ENCODE measurements around the gene MAGEA9B. TPM values are rescaled to one million over a fixed set of nuclear protein-coding genes. Genes with fewer than 3 reads are reported as not detected.
"Not testable (repeated sequence)": the region's sequence is repeated elsewhere in the genome, so short reads cannot be mapped to it uniquely, and the experiment has no call there.

The MAGEA9B gene, protein sequence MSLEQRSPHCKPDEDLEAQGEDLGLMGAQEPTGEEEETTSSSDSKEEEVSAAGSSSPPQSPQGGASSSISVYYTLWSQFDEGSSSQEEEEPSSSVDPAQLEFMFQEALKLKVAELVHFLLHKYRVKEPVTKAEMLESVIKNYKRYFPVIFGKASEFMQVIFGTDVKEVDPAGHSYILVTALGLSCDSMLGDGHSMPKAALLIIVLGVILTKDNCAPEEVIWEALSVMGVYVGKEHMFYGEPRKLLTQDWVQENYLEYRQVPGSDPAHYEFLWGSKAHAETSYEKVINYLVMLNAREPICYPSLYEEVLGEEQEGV
- not detected for total RNA-seq

DNA sequence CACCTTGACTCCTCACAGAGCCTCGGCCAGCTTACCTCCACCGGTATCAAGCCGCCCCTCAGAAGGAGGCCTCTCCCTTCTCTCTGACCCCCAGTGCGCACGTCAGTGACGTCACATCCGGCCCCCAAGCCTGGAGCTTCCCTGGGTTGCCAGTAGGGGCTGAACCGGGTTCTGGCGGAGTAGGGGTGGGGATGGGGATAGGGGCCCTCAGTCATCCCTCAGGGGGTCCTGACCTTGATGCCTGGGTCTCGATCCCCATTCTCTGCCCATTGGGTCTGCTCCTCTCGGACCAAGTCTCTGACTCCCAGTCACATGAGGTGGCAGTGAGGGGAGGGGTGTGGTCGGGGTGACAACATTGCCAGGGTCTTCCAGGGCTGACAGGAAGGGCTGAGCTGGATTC, at the start of gene MAGEA9B:
Gene MAGEA9B (minus strand): TSS at position 101 of the 400 bp plus-strand sequence. CDS start 4,280 bp downstream, outside the sequence.
- H3K4me1 ChIP-seq (ENCODE audit: insufficient read depth, low read length); H3K4me3 ChIP-seq (ENCODE audit: low read length); H3K27me3 ChIP-seq (ENCODE audit: insufficient read depth, low read length); H3K9me3 ChIP-seq (ENCODE audit: low read depth, low read length): not testable (repeated sequence)

DNA sequence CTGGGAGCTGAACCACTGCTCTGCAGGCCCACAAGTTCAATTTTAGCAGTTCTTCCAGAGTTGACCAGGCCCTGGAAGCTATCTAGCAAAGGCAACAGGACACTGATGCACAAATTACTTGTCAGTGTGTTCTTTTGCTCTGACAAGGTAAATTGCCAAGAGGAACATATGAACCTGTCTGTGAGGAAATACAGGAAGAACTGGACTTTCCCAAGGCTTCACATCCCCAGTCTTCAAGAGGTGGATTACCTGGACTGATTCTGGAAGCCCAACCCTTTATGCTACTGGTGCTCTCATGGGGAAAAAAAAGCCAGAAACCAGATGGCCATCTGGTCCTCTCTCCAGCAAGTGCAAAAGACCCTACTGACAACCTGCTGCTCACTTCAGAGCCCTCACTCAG, 46.3 kb upstream of the MAGEA9B start:
- Histone ChIP-seq H3K9me3 (ENCODE audit: low read depth, low read length) (no peaks in the 10 kb centered on the region), H3K4me3 (ENCODE audit: low read length) (no peak overlapping the region), H3K4me1 (ENCODE audit: insufficient read depth, low read length) (peaks cover 16% of the 10 kb centered on the region), H3K27me3 (ENCODE audit: insufficient read depth, low read length) (no peaks in the 10 kb centered on the region)

DNA sequence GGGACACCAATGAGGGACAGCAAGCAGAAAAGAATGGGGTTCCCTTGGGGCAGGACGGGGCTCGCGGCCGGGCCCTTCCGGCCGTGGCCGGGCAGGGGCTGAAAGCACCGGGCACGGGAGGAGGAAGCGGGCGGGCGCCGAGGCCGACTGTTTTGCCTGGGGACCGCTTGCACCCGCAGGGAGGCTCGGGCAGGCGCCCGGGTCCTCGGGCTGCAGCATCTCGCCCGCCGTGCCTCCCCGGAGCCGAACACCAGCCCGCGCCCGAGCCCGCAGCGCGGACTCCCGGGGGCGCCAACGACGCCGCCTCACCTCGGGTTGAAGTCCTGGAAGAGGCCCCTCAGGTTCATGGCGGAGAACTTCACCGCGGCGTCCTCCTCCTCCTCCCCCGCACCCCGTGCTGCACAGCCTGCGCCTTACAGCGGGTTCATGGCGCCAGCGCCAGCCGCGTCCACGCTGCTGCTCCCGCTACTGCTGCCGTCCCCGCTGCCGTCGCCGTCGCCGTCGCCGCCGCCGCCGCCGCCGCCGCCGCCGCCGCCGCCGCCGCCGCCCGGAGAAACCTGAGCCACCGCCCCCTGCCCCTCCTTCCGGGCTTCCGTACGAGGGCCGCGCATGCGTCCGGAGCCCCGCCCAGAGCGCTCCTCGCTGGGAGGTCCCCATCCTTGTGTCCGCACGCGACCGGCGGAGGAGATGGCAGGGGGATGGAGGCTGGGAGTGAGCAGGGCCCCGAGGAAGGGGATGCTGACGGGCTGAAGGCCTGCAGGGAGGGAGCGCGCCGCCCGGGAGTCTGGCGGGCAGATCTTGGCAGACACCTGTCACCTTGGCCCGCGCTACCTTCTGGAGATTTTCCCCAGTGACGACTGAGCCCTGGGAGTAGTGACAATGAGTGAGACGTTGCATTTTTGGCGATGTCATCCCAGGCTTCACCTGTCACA, 44.2 kb upstream of the MAGEA9B start, which contains the start of gene TMEM185A:
Gene TMEM185A (minus strand): TSS at position 559 of the 932 bp plus-strand sequence. CDS start 212 bp downstream, at position 347.
- Histone ChIP-seq H3K4me3 (ENCODE audit: low read length) (peak within 1 kb of the TSS; percentile 56), H3K27me3 (ENCODE audit: insufficient read depth, low read length) (no peaks in the 10 kb centered on the region), H3K9me3 (ENCODE audit: low read depth, low read length) (no peaks in the 10 kb centered on the region), H3K4me1 (ENCODE audit: insufficient read depth, low read length) (peaks cover 16% of the 10 kb centered on the region)

DNA sequence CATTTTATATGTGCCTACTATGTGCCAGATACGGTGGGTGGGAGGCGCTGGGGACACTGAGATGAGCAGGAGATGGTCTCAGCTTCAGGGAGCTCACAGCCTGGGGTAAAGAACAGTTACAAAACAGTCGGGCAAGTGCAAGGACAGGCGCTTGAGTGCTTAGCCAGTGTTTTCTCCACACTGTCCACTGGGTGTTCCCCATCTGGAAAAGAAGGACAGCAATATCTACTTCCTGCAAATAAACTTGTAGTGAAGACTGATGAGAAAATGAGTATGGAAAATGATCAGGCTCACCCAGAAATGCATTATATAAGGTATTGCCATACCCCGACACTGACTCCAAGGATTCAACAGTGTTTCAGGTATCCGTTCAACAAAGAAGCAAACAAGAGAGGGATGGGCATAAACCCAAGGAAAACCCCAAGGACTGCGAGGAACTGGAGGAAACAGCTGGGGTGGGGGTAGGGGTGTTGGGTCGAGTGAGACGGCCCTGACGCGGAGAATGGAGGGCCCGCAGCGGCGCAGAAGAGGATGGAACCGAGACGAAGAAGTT, 43.5 kb upstream of the MAGEA9B start:
- peak overlapping the region; percentile 56 for H3K4me3 ChIP-seq (ENCODE audit: low read length)
- no peaks in the 10 kb centered on the region for H3K9me3 ChIP-seq (ENCODE audit: low read depth, low read length)
- peaks cover 16% of the 10 kb centered on the region for H3K4me1 ChIP-seq (ENCODE audit: insufficient read depth, low read length)
- H3K27me3 ChIP-seq (ENCODE audit: insufficient read depth, low read length): no peaks in the 10 kb centered on the region

DNA sequence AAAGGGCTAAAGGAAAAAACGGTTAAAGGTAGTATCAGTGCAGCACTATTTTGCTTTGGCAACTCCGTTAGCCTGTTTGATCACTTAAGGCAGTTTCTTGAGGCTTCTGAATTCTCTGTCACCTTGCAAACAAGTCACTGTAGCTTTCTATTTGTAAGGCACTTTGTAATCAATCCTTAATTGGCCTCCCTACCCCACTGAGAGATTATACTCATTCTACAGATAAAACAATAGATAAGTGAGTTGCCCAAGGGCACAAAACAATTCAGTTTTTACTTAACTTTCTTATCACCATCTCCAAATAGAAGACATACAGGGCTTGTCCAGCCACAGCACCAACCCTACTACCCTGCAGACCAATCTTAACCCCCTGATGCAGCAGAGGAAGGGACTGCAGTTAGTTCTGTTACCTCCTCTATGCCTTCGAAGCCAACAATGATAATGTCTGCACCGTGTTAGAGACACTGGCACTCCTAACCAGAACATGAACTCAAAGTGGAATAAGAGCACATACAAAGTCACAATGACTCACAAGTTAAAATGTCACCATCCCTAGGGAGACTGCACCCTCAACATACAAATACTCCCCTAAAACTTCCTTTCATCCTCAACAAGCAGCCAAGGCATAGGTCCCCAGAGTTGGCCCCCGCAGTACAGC, 42.6 kb upstream of the MAGEA9B start:
- no peak overlapping the region for H3K4me3 ChIP-seq (ENCODE audit: low read length)

DNA sequence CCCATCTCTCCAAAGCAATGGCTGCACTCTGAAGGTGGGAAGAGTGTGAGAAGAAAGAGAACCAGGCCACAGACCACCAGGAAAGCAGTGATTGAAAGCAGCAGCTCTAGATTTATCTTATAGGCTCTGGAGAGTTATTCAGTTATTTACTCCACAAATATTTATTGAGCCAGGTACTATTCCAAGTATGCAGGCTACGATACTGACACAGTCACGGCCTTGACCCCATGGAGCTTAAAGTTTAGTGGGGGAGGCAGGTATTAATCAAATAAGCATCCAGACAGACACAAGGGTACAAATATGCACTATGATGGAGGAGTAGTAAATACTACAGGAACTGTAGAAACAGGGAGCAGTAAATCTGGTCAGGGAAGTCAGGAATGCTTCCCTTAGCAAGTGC, 41.5 kb upstream of the MAGEA9B start:
- Histone ChIP-seq H3K9me3 (ENCODE audit: low read depth, low read length) (no peaks in the 10 kb centered on the region), H3K4me1 (ENCODE audit: insufficient read depth, low read length) (peaks cover 16% of the 10 kb centered on the region), H3K4me3 (ENCODE audit: low read length) (no peak overlapping the region), H3K27me3 (ENCODE audit: insufficient read depth, low read length) (no peaks in the 10 kb centered on the region)

More for the DNA sequence above, 42.6 kb upstream of the MAGEA9B start:
- no peaks in the 10 kb centered on the region for H3K9me3 ChIP-seq (ENCODE audit: low read depth, low read length)
- no peaks in the 10 kb centered on the region for H3K27me3 ChIP-seq (ENCODE audit: insufficient read depth, low read length)
- H3K4me1 ChIP-seq (ENCODE audit: insufficient read depth, low read length): peaks cover 16% of the 10 kb centered on the region

DNA sequence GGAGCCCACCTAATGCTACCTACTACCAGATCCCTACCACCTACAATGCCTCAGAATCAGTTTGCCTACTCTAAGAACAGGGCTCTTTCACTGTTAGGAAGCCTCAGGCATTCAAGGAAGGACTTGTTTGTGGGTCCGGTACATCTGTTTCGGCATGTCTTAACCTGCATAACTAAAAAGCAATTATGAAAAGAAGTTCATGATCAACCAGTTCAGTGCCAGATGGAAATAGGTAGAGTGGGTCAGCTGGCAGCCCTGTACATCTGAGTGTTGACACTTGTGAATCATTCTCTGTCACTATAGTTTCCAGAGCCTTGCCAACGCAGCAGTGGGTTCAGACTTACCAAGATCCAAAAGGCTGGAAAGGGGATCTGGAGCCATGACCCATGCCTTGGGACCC, 41.0 kb upstream of the MAGEA9B start:
- H3K9me3 ChIP-seq (ENCODE audit: low read depth, low read length): no peaks in the 10 kb centered on the region
- no peak overlapping the region for H3K4me3 ChIP-seq (ENCODE audit: low read length)
- peaks cover 16% of the 10 kb centered on the region for H3K4me1 ChIP-seq (ENCODE audit: insufficient read depth, low read length)
- no peaks in the 10 kb centered on the region for H3K27me3 ChIP-seq (ENCODE audit: insufficient read depth, low read length)

DNA sequence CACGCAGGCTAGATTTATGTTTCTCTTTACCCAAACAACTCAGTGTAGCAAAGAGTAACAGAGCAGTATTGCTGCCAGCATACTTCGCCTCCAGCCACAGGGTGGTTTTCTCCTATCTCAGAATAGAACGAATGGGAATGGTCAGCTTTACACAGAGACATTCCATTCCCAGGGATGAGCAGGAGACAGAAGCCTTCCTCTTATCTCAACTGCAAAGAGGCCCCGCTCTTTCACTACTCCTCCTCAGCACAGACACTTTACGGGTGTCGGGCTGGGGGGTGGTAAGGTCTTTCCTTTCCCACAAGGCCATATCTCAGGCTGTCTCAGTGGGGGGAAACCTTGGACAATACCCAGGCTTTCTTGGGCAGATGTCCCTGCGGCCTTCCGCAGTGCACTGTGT, 39.6 kb upstream of the MAGEA9B start:
- H3K4me1 ChIP-seq (ENCODE audit: insufficient read depth, low read length): peaks cover 13% of the 10 kb centered on the region
- not testable (repeated sequence) for H3K27me3 ChIP-seq (ENCODE audit: insufficient read depth, low read length); H3K4me3 ChIP-seq (ENCODE audit: low read length); H3K9me3 ChIP-seq (ENCODE audit: low read depth, low read length)

DNA sequence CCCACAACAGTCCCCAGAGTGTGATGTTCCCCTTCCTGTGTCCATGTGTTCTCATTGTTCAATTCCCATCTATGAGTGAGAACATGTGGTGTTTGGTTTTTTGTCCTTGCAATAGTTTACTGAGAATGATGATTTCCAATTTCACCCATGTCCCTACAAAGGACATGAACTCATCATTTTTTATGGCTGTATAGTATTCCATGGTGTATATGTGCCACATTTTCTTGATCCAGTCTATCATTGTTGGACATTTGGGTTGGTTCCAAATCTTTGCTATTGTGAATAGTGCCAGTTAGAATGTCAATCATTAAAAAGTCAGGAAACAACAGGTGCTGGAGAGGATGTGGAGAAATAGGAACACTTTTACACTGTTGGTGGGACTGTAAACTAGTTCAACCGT, 32.4 kb upstream of the MAGEA9B start:
- not testable (repeated sequence) for H3K27me3 ChIP-seq (ENCODE audit: insufficient read depth, low read length); H3K4me1 ChIP-seq (ENCODE audit: insufficient read depth, low read length); H3K4me3 ChIP-seq (ENCODE audit: low read length); H3K9me3 ChIP-seq (ENCODE audit: low read depth, low read length)

DNA sequence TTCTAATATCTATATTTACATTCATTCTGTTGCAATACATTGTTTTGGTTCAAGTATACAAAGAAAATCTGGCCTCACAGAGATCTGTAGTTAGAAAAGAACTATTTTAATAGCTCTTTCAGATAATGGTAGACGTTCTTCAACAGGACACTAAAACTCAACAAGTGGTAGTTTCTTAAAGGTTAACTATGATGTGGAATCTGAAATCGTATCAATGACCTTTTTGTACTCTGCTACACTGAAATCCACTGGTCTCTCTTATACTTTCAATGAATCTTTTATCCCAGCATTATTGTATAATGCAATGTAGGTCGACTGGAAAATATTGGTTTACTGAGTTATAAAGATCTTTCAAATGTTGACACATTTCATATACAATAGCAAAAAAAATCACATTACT, 31.6 kb upstream of the MAGEA9B start:
- H3K9me3 ChIP-seq (ENCODE audit: low read depth, low read length): no peaks in the 10 kb centered on the region
- no peak overlapping the region for H3K4me3 ChIP-seq (ENCODE audit: low read length)
- no peaks in the 10 kb centered on the region for H3K4me1 ChIP-seq (ENCODE audit: insufficient read depth, low read length)

DNA sequence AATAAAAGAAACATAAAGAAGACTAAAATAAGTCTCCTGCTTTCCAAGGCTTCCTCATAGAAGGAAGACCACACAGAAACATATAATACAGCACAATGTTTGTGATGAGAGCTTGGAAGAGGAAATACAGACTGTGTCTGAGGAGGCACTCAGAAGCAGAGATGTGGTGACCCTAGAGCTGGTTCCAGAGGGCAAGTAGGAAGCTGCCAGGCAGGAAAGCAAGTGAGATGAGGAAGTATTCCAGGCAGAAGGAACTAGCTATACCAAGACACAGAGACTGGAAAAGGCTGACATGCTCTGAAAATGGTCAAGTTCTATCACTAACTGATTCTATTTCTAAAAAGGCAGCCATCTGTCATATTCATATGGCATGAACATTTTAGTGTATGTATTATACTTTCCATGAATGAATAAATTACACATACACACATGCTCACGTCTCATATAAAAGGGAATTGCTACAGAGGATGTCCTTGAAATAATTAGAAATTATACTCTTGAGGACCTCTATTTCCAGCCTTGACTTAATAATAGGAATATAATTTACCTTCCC, 24.4 kb upstream of the MAGEA9B start:
- H3K27me3 ChIP-seq (ENCODE audit: insufficient read depth, low read length): no peaks in the 10 kb centered on the region
- H3K9me3 ChIP-seq (ENCODE audit: low read depth, low read length): no peaks in the 10 kb centered on the region
- no peaks in the 10 kb centered on the region for H3K4me1 ChIP-seq (ENCODE audit: insufficient read depth, low read length)
- H3K4me3 ChIP-seq (ENCODE audit: low read length): no peak overlapping the region

More for the DNA sequence above, 31.6 kb upstream of the MAGEA9B start:
- H3K27me3 ChIP-seq (ENCODE audit: insufficient read depth, low read length): no peaks in the 10 kb centered on the region

DNA sequence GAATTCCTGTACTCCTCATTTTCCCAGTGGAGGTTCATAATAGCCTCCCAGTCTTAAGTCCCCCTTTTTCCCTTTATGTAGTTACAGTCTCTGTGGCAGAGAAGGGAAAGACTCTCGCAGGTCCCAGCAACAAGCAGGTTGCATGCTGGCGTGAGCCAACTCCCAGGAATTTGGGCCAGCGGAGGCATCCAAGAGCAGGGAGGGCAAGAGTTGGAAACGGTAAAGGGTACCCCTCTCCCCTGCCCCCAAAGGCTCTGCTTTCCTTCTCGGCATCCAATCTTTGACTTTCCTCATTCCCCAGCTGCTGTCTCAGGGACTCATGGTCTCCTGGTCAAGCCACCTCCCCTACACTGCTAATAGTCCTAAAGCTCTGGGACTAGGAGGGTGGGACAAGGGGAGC, 23.3 kb upstream of the MAGEA9B start:
- Histone ChIP-seq H3K4me1 (ENCODE audit: insufficient read depth, low read length) (no peaks in the 10 kb centered on the region), H3K9me3 (ENCODE audit: low read depth, low read length) (no peaks in the 10 kb centered on the region), H3K4me3 (ENCODE audit: low read length) (no peak overlapping the region)

DNA sequence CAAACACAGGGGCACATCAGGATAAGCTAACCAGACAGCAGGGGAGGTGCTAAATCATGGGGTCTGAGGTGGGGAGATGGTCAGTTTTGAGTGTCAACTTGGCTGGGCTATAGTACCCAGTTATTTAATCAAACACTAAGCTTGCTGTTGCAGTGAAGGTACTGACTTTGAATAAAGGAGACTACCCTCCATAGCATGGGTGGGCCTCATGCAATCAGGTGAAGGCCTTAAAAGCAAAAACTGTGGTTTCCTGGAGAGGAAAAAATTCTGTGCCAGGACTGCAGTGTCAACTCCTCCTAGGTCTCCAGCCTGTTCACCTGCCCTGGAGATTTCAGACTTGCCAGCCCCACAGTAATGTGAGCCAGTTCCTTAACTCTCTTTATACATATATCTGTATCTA, 20.4 kb upstream of the MAGEA9B start:
- Histone ChIP-seq H3K4me1 (ENCODE audit: insufficient read depth, low read length) (no peaks in the 10 kb centered on the region), H3K9me3 (ENCODE audit: low read depth, low read length) (no peaks in the 10 kb centered on the region), H3K4me3 (ENCODE audit: low read length) (no peak overlapping the region), H3K27me3 (ENCODE audit: insufficient read depth, low read length) (no peaks in the 10 kb centered on the region)

More for the DNA sequence above, 23.3 kb upstream of the MAGEA9B start:
- H3K27me3 ChIP-seq (ENCODE audit: insufficient read depth, low read length): no peaks in the 10 kb centered on the region

DNA sequence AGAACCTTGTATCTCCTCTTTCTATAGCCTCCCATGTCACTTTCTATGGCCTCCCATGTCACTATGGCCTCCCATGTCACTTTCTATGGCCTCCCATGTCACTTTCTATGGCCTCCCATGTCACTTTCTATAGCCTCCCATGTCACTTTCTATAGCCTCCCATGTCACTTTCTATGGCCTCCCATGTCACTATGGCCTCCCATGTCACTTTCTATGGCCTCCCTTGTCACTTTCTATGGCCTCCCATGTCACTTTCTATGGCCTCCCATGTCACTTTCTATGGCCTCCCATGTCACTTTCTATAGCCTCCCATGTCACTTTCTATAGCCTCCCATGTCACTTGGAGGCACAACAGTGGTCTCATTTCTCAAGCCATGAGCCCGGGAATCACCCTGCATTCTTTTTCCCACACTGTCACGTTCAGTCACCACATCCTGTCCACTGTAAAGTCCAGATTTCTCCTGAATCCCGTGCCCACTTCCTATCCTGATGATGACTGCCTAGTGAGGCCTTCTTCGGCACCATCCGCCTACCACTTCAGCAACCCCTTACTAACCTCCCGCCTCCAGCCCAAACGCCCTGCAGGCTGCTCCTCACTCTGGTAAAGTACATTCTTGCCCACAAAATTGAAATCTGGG, 18.1 kb upstream of the MAGEA9B start:
- H3K4me1 ChIP-seq (ENCODE audit: insufficient read depth, low read length); H3K9me3 ChIP-seq (ENCODE audit: low read depth, low read length); H3K27me3 ChIP-seq (ENCODE audit: insufficient read depth, low read length); H3K4me3 ChIP-seq (ENCODE audit: low read length): not testable (repeated sequence)

Data from mononuclear cell (primary cell).